GM12874 (cell line): Measurements from ENCODE around the gene CALHM6.

Source experiments
- TF ChIP-seq, protein P1 (sequence below): IDR thresholded peaks from 2 replicates; pipeline ENCODE4 v1.5.1; 2011; ENCODE audit warnings: low read depth, mild to moderate bottlenecking, control low read depth, low read length, moderate library complexity; ENCODE audit not compliant: insufficient read depth

Gene CALHM6

GRCh38 chr6:116463301-116463700 lies 2.1 kb downstream of the CALHM6 start:
- TF ChIP-seq, protein P1, sequence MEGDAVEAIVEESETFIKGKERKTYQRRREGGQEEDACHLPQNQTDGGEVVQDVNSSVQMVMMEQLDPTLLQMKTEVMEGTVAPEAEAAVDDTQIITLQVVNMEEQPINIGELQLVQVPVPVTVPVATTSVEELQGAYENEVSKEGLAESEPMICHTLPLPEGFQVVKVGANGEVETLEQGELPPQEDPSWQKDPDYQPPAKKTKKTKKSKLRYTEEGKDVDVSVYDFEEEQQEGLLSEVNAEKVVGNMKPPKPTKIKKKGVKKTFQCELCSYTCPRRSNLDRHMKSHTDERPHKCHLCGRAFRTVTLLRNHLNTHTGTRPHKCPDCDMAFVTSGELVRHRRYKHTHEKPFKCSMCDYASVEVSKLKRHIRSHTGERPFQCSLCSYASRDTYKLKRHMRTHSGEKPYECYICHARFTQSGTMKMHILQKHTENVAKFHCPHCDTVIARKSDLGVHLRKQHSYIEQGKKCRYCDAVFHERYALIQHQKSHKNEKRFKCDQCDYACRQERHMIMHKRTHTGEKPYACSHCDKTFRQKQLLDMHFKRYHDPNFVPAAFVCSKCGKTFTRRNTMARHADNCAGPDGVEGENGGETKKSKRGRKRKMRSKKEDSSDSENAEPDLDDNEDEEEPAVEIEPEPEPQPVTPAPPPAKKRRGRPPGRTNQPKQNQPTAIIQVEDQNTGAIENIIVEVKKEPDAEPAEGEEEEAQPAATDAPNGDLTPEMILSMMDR = no peak

DNA sequence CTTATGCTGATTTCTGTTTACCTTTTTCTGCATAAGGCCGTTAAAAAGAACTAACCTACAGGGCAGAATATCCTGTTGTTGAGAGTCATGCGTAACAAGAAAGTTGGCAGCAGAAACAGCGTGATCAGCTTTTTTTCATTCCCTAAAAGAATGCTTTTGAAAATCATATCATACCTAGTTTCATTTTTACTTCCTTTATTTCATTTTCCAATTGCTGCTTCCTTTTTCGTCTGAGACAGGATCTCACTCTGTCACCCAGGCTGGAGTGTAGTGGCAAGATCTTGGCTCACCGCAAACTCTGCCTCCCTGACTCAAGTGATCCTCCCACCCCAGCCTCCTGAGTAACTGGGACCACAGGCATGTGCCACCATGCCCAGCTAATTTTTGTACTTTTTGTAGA lies 4.1 kb downstream of the CALHM6 start:
- TF ChIP-seq, protein P1 = no peak

- TF ChIP-seq, protein P1 = no peak
Measured at GRCh38 chr6:116467096-116467495, 5.9 kb downstream of the CALHM6 start.

- TF ChIP-seq, protein P1 = no peak
Measured at GRCh38 chr6:116467514-116467913, 6.3 kb downstream of the CALHM6 start.

GRCh38 chr6:116468293-116468692 lies 7.1 kb downstream of the CALHM6 start:
- TF ChIP-seq, protein P1 = no peak

DNA sequence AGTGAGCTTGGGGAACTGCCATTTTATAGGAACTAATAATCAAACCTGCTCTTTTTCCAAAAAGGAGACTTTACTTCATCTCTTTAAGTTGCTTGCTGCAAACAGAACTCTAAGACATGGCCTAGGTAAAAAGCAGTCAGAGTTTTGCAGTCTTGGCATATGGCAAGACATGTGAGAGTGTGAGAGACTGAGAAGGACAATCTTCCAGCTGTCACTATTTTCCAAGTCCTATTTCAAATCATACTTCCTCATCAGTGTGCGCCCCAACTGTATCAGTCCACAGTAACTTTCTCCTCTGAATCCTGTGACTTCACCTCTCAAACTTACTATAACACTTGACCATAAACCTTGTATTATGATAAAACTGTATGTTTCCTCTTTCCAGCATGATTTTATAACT lies 10.4 kb downstream of the CALHM6 start:
- TF ChIP-seq, protein P1 = no peak

- TF ChIP-seq, protein P1 = no peak
Measured at GRCh38 chr6:116472706-116473105, 11.5 kb downstream of the CALHM6 start.

DNA sequence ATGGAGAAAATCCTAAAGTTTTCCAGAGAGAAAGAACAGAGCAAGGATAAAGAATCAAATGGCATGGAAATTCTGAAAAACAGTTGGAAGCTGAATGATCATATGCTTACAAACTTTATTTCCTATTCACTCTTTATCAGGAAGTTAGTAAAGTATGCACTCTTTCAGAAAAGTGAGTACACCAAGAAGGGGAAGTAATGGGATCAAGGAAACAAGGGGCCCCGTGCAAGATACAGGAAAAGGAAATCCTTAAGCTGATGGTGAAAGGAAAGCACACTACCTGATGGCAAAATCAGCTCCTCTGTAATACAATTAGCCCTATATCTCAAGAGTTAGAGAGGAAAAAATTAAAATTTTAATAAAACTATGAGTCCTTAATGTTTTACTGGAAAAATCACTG lies 14.0 kb downstream of the CALHM6 start:
- TF ChIP-seq, protein P1 = no peak
